HepG2 (cell line): ENCODE data around the gene TMUB1. TPM values are rescaled to one million over a fixed set of nuclear protein-coding genes. Genes with fewer than 3 reads are reported as not detected.

Source experiments
- AHDC1 ChIP-seq: sonication (generic); formaldehyde crosslinking; IDR thresholded peaks from 2 replicates; pipeline ENCODE4 v1.5.1; 2020; ENCODE audit warnings: mild to moderate bottlenecking, missing genetic modification reagents, borderline replicate concordance
- CBX5 ChIP-seq: sonication (generic); formaldehyde crosslinking; IDR thresholded peaks from 2 replicates; pipeline ENCODE4 v1.4.0; 2020; ENCODE audit warnings: missing genetic modification reagents, borderline replicate concordance
- CC2D1A ChIP-seq: sonication (generic); formaldehyde crosslinking; IDR thresholded peaks from 2 replicates; pipeline ENCODE4 v1.8.1; 2023; ENCODE audit warnings: mild to moderate bottlenecking, missing genetic modification reagents
- HBP1 ChIP-seq: IDR thresholded peaks from 2 replicates; pipeline ENCODE4 v1.6.1; 2016; ENCODE audit warnings: low read depth, control low read depth
- HNF1B ChIP-seq: sonication (generic); formaldehyde crosslinking; IDR thresholded peaks from 2 replicates; pipeline ENCODE4 v1.5.1; 2020; ENCODE audit warnings: mild to moderate bottlenecking, moderate library complexity, missing genetic modification reagents
- NFIC ChIP-seq: IDR thresholded peaks from 2 replicates; pipeline ENCODE4 v1.6.1; 2012; ENCODE audit warnings: mild to moderate bottlenecking, low read length, inconsistent platforms
- RBM39 ChIP-seq: fragments of 200-400 bp; formaldehyde crosslinking; IDR thresholded peaks from one replicate; pipeline ENCODE4 v1.6.1; 2018; ENCODE audit warnings: antibody characterized with exemption, mild to moderate bottlenecking, low read depth, low read length; ENCODE audit not compliant: poor library complexity, severe bottlenecking
- SKI ChIP-seq: fragments of 450-650 bp; IDR thresholded peaks from one replicate; pipeline ENCODE4 v1.6.1; 2018; ENCODE audit warnings: mild to moderate bottlenecking; ENCODE audit not compliant: partially characterized antibody
- SOX5 ChIP-seq: IDR thresholded peaks from 2 replicates; pipeline ENCODE4 v1.6.1; 2016; ENCODE audit warnings: borderline replicate concordance
- TOE1 ChIP-seq: sonication (generic); formaldehyde crosslinking; IDR thresholded peaks from 2 replicates; pipeline ENCODE4 v1.4.0; 2020; ENCODE audit warnings: mild to moderate bottlenecking, missing genetic modification reagents
- ZBTB25 ChIP-seq: IDR thresholded peaks from 2 replicates; pipeline ENCODE4 v1.6.1; 2018; ENCODE audit warnings: missing genetic modification reagents
- ZNF281 ChIP-seq: sonication (generic); formaldehyde crosslinking; IDR thresholded peaks from 2 replicates; pipeline ENCODE4 v1.4.0; 2020; ENCODE audit warnings: missing genetic modification reagents, borderline replicate concordance
- ZNF530 ChIP-seq: sonication (generic); formaldehyde crosslinking; IDR thresholded peaks from 2 replicates; pipeline ENCODE4 v1.5.0; 2020; ENCODE audit warnings: low read depth, mild to moderate bottlenecking, missing genetic modification reagents
- ZNF766 ChIP-seq: sonication (generic); formaldehyde crosslinking; IDR thresholded peaks from 2 replicates; pipeline ENCODE4 v1.5.0; 2020; ENCODE audit warnings: missing genetic modification reagents, borderline replicate concordance
- ZNF775 ChIP-seq: sonication (generic); formaldehyde crosslinking; IDR thresholded peaks from 2 replicates; pipeline ENCODE4 v1.4.0; 2020; ENCODE audit warnings: missing genetic modification reagents, mild to moderate bottlenecking, moderate library complexity, borderline replicate concordance
- polyA plus RNA-seq, 8 experiments: library from polyadenylated mRNA; depleted of rRNA in 3 of 8; stranded (reverse) in 7 of 8; unstranded in 1 of 8; fragments of >200 nt; fragmentation: Illumina TruSeq in 4 of 8; extraction: Trizol in 4 of 8; gene quantifications; 2 replicates each; pipeline versions ENCODE4 v1.2.1 to v1.2.3, GENCODE V29; 2011 to 2016; ENCODE audit warnings: low read depth in 4 of 8, missing spikeins in 1 of 8, mixed read lengths in 1 of 8; ENCODE audit not compliant: insufficient read depth in 1 of 8
- total RNA-seq, 5 experiments: library from RNA; depleted of rRNA; stranded (reverse); fragments of >200 nt; fragmentation: Illumina TruSeq; extraction: Trizol; gene quantifications; 2 replicates each; pipeline ENCODE4 v1.2.3, GENCODE V29; 2016; ENCODE audit warnings: low read depth in 1 of 5

Gene TMUB1
- total and polyA plus RNA-seq, 2 of the 13 experiments (the other 11 are each of a cell fraction or from before 2014, with no cell fraction given), result 44.8 to 51.6 TPM

GRCh38 chr7:151057989-151058780 lies 25.1 kb downstream of the TMUB1 start (continued):
- TF ChIP-seq HNF1B (CRISPR knock-in tag) (0 out of 2 replicates have a peak, but pooled peaks have one; percentile 51), CC2D1A (CRISPR knock-in tag) (no peak), TOE1 (CRISPR knock-in tag) (no peak), AHDC1 (no peak), NFIC (no peak), RBM39 (no peak), ZNF775 (CRISPR knock-in tag) (no peak), HBP1 (CRISPR knock-in tag) (peak; percentile 48; the same call in 1 of the 2 replicates), CBX5 (CRISPR knock-in tag) (no peak; the same call in 1 of the 2 replicates), ZBTB25 (CRISPR knock-in tag) (peak; percentile 90; the same call in 1 of the 2 replicates), ZNF766 (CRISPR knock-in tag) (no peak; the same call in 1 of the 2 replicates), SOX5 (CRISPR knock-in tag) (peak; percentile 9; the same call in 1 of the 2 replicates), ZNF530 (CRISPR knock-in tag) (no peak), ZNF281 (CRISPR knock-in tag) (0 out of 2 replicates have a peak, but pooled peaks have one; percentile 10), SKI (peak; percentile 36)
